Adipocyte (in vitro differentiated cells): ENCODE results near the gene INCENP.
A peak's percentile ranks its signal among the peaks of the same experiment; 100 is the strongest.
"Not testable (repeated sequence)": the region's sequence is repeated elsewhere in the genome, so short reads cannot be mapped to it uniquely, and the experiment has no call there.

Source experiments
- DNase-seq: peaks from one replicate; pipeline ENCODE4 v3.0.0-alpha.2; 2015; ENCODE audit warnings: low read depth
- H3K27me3 ChIP-seq: replicated peaks from 2 replicates; pipeline ENCODE4 v1.7.0; 2013; ENCODE audit warnings: mild to moderate bottlenecking, low read length, moderate library complexity; ENCODE audit not compliant: control insufficient read depth, insufficient read depth
- H3K36me3 ChIP-seq: 2 replicates; pipeline ENCODE4 v1.7.0; 2013; ENCODE audit warnings: low read length, mild to moderate bottlenecking, moderate library complexity; ENCODE audit not compliant: control insufficient read depth, insufficient read depth, severe bottlenecking
- H3K4me1 ChIP-seq: 2 replicates; pipeline ENCODE4 v1.7.0; 2013; ENCODE audit warnings: mild to moderate bottlenecking, low read length, moderate library complexity; ENCODE audit not compliant: control insufficient read depth, insufficient read depth
- H3K4me3 ChIP-seq: 2 replicates; pipeline ENCODE4 v1.7.0; 2013; ENCODE audit warnings: mild to moderate bottlenecking, low read length, moderate library complexity
- H3K9ac ChIP-seq: 2 replicates; pipeline ENCODE4 v1.7.0; 2013; ENCODE audit warnings: mild to moderate bottlenecking, low read length, moderate library complexity
- H3K9me3 ChIP-seq: 2 replicates; pipeline ENCODE4 v1.7.0; 2013; ENCODE audit warnings: mild to moderate bottlenecking, low read length, moderate library complexity; ENCODE audit not compliant: control insufficient read depth

Gene INCENP

GRCh38 chr11:62190011-62190410 lies 66.2 kb downstream of the INCENP start, which contains the start of gene SCGB1D1:
Gene SCGB1D1 (plus strand): TSS chr11:62190216. CDS start chr11:62190285, 69 bp downstream.
- Histone ChIP-seq H3K36me3 (no peaks in the 10 kb centered on the region), H3K4me3 (no peak within 1 kb of the TSS), H3K27me3 (peaks cover 49% of the 10 kb centered on the region), H3K9ac (no peak within 1 kb of the TSS), H3K9me3 (no peaks in the 10 kb centered on the region), H3K4me1 (no peaks in the 10 kb centered on the region)
- no peak for DNase-seq

DNA sequence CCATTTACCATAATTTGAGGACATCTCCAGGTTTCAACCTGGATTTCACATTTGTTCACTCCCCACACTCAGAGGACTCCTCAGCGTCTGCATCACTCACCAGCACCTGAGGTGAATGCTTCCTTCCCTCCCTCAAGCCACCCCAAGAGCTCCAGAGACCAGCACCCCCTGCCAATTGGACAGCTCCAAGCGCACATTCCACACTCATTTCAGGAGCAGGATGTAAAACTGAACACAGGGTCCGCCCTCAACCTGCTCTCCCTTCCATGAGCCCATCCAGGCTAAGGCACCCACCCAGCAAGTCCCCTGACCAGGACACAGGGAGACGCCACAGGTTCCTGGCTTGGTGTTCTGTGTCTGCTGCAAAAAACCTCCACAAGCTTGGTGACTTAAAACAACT lies 70.1 kb downstream of the INCENP start:
- H3K9me3 ChIP-seq: peaks cover 2% of the 10 kb centered on the region
- H3K4me1 ChIP-seq: no peaks in the 10 kb centered on the region
- H3K36me3 ChIP-seq: no peaks in the 10 kb centered on the region
- peaks cover 51% of the 10 kb centered on the region for H3K27me3 ChIP-seq
- H3K9ac ChIP-seq: no peak overlapping the region
- H3K4me3 ChIP-seq: no peak overlapping the region
- peak; percentile 2 for DNase-seq

GRCh38 chr11:62195010-62195409 lies 71.2 kb downstream of the INCENP start:
- peaks cover 52% of the 10 kb centered on the region for H3K27me3 ChIP-seq
- H3K4me1 ChIP-seq, DNase-seq, H3K9ac ChIP-seq, H3K4me3 ChIP-seq, H3K36me3 ChIP-seq, H3K9me3 ChIP-seq: not testable (repeated sequence)

- no peak for DNase-seq
- no peaks in the 10 kb centered on the region for H3K36me3 ChIP-seq
- peaks cover 2% of the 10 kb centered on the region for H3K9me3 ChIP-seq
- H3K9ac ChIP-seq: no peak overlapping the region
- no peaks in the 10 kb centered on the region for H3K4me1 ChIP-seq
- peaks cover 46% of the 10 kb centered on the region for H3K27me3 ChIP-seq
- H3K4me3 ChIP-seq: no peak overlapping the region
Measured at GRCh38 chr11:62195945-62196344, 72.1 kb downstream of the INCENP start.

GRCh38 chr11:62197400-62197799 lies 73.6 kb downstream of the INCENP start:
- not testable (repeated sequence) for DNase-seq, H3K9me3 ChIP-seq, H3K4me1 ChIP-seq, H3K36me3 ChIP-seq, H3K9ac ChIP-seq, H3K4me3 ChIP-seq
- peaks cover 43% of the 10 kb centered on the region for H3K27me3 ChIP-seq

- Histone ChIP-seq H3K9me3 (peaks cover 2% of the 10 kb centered on the region), H3K4me1 (no peaks in the 10 kb centered on the region), H3K4me3 (no peak overlapping the region), H3K27me3 (peaks cover 41% of the 10 kb centered on the region), H3K36me3 (no peaks in the 10 kb centered on the region), H3K9ac (no peak overlapping the region)
- no peak for DNase-seq
Measured at GRCh38 chr11:62201376-62201775, 77.6 kb downstream of the INCENP start.
